Astrocyte of the hippocampus (primary cell): ENCODE measurements around the gene EVC.
"Not testable (repeated sequence)": the region's sequence is repeated elsewhere in the genome, so short reads cannot be mapped to it uniquely, and the experiment has no call there.

Experiments used
- DNase-seq: peaks from one replicate; pipeline ENCODE4 v3.0.0; 2011; ENCODE audit warnings: low read depth, low spot score

EVC gene

DNA sequence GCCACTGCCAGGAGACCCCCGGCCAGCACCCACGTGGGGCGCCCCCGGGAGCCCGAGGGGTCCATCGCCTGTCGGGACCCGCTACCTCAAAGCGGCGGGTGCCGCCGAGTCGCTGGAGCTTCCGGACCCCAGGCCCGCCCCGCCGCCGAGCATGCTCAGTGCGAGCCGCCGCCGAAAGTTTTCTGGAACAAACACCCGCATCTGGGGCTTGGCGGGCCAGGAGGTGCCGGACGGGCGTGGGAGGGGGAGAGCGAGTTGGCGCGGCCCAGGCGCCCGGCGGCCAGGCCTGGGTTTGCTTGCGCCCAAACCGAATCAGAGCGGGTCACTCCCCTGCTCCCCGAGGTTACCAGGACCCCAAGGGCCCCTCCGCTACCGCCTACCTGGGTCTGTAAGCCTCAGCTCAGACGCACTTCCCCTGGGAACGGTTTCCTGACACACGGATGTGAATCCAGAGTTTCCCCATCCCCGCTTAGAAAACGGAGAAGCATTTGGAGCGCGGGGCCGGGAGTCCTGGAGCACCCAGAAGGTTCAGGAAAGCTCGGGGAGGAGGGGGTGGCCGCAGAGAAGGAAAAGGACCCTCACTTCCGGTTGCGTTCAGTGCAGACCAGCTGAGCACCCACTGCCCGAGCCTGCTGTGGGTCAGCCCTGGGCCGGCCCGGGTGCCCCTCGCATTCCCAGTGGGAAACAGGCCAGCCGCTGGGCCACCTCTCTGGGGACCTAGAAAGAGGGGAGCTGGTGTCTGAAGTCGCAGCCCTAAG lies 2.4 kb upstream of the EVC start, which contains the start of gene EVC2:
TSS of gene EVC2 (minus strand) at position 111 of the 758 bp plus-strand sequence. CDS start at position 65, 46 bp downstream.
- peak; percentile 80 for DNase-seq

DNA sequence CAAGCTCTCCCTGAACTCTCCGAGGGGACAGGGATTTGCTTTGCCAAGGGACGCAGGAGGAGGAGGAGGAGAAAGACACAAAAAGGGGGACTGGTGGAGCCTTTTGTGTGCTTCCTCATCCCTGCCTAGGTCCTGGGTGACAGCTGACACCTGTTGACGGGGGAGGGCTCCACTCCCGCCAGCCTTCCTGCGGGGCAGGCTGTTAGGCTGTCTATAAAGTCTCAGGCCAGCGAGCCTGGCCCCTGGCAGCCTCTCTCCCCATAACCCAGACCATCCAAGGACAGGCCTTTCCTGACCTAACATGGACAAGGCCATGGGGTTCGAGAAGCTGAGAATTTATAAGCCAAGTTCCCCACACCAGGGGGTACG lies 1.8 kb upstream of the EVC start:
- peak; percentile 14 for DNase-seq

DNA sequence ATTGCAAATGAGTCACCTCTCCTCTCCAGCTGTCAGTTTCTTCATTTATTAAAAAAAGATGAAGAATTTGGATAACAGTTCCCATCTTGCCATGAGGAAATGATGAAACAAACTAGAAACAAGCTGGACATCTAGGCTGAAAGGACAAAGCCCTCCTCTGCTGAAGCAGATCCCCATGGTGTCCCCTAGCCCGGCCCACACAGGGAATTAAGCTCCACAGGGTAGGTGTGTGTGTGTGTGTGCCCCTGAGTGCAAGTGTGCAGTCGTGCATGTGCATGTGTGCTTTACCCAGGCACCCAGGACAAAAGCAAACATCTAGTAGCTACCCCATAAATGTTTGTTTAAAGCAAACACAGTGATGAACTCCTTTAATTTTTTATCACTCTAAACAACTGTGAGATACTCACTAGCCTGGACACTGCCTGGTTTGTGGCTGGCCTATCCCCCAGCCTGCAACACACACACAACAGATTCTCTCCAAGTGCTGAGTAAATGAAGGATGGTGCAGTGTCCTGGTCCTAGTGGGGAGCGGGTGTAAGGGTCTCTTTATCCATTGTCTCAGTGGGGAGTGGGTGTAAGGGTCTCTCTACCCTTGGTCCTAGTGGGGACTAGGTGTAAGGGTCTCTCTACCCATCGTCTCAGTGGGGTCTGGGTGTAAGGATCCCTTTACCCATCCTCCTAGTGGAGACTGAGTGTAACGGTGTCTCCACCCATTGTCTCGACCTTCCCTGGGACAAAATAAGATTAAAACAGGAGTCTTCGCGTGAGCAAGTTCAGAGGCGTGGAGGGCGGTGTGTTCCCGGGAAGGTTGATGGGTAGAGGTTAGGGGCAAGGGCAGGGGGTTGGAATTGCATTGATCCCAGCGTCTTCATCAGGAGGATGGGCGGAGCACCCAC lies 688 bp upstream of the EVC start:
- DNase-seq = peak; percentile 45

DNA sequence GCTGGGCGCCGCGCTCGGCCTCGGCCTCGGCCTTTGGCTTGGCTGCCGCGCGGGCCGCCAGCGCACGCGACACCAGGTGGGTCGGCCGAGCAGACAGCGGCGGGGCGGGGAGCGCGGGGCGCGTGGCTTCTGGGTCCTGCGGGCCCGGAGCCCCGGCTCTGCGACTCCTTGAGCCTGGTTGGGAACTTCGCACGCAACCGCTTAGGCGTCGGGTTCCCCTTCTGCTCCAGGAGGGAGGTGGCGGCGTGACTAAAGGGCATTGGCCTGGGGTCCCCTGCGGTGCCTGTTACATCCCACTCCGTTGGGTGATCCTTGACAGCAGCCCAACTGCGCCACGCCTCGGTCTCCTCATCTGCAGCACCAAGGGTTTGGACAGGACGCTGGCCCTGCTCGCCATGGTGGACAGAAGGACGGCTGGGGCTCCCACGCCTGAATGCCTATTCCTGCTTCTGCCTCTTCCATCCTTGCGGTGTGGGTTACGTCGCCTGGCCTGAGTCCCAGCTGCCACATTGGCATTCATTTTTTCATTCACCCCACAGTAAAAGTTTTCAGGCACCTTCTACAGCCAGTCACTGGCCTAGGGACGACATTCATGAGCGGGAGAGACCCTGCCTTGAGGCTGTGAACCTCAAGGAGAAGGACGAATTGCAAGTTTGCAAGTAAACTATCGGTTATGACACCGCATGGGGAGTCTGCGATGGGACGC lies 631 bp downstream of the EVC start:
- peak; percentile 77 for DNase-seq

DNA sequence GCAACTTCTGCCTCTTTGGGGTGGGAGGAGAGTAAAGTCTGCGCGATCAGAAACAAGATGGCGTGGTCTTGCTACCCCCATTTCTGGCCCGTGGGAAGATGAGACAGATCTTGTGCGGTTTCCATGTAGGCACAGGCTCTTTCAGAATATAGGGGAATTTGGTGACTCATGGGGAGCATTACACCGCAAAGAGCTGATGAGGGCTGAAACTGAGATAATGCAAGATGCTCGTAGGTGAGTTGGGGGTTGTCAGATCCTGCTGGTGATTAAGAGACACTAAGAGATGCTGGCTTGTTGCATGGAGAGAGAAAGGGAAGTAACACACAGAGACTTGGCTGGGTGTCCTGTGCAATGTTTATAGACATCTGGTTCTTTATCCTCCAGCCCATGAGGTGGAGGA lies 1.5 kb downstream of the EVC start:
- peak; percentile 69 for DNase-seq

DNA sequence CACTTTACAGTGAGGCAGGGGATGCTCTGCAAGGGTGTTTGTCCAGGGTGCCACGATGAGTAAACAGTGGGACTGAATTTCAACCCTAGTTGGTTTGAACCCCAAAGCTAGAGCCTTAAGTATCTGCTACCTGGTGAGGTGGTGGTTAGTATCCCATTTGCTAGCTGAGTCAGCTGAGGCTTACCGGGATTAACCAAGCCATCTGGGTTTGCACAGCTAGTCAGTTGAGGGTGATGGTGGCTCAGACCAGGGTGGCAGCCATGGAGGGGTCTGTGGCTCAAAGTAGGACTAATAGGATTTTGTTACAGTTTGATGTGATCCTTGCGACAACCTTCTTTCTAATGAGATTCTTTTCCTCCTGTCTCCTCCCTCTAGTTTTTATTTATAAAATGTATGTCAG lies 1.9 kb downstream of the EVC start:
- DNase-seq = no peak

DNA sequence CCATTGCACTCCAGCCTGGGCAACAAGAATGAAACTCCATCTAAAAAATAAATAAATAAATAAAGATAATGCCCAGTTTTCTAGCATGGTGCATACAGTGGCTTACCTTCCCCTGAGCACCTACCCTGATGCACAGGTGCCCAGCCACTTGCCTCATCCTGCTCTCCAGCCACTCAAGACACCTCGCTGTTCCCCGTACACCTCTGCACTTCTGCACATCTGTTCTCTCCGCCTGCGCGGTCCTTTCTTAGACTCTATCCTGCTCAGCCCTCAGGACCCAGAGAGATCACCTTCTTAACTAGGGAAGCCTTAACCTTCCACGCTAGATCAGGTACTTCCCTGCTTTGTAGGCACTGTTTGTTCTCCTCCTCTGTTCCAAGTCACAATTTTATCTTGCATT lies 2.9 kb downstream of the EVC start:
- no peak for DNase-seq

DNA sequence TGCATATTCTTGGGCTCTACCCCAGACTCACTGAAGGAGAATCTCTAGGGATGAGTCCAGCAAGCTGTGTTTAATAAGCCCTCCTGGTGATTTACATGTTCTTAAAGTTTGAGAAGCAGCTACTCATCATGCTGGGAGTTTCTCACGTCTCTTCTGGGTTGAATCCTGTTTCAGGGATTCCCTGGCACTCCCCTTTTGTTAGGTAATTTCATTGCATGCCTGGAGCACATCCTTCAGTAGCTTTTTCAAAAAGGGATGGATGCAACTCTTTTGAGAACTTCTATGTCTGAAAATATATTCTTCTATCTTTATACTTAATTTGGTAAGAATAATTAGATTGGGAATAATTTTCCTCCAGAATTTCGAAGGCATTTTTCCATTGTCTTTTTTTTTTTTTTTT lies 4.4 kb downstream of the EVC start:
- no peak for DNase-seq

DNA sequence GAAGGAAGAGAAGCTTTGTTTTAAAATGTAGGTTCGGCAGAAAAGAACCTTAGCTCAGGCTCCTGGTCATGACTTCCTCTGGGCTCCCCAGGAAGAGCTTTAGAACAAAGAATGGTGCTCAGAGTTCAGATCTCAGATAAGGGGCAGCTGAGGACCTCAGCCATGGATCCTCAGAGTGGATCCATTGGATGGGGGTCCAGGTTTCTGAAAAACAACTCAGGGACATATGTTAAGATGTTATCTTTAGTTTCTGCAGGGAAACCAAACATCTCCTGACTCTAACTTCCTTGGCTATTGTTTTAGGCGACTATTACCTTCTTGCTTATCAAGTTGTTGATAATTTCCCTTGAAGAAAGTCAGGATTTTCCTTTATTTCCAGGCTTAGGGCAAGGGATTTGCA lies 5.4 kb downstream of the EVC start:
- no peak for DNase-seq

DNA sequence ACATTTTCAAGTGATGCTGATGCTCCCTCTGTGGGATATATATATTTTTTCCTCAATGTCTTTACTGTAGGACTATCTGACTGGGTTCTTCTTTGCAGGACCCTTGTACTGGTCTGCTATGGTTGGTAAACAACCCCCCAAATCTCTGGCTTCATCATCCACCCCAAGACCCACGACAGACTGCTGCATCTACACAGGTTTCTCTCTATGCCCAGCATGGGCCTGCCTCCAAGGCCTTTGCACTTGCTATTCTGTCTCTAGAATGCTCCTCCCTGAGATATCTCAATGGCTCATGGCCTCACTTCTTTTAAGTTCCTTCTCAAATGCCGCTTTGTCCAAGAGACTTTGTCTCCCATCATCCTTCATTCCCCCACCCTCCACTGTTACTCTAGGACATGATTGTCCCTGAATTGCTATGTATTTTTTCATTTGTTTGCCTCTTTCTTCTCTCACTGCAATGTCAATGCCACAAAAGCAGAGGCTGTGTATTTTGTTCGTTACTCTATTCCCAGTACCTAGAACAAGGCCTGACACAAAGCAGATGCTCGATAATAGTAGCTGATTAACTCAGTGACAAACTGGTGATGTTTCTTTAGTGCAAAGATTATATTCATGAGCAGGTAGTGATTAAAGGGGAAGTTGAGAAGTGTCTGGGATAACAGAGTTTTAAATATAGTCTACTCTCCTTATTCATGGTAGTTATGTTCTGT lies 6.6 kb downstream of the EVC start:
- no peak for DNase-seq

DNA sequence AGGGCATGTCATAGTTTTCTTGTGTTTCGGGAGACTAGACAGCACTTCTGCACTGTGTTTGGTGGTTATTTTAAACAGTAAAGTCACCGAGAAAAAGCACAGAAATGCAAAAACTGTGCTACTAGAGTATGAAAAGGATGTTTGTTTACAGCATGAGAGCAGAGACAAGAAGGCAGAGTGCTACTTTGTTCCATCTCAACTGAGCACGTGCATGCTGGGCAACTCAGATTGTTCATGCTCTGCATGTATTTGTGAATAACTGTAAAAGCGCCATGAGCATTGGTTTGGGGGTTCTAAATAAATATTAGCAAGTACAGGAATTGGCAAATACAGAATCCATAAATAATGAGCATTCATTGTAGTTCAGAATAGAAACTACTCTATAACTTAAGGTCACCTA lies 7.4 kb downstream of the EVC start:
- no peak for DNase-seq

DNA sequence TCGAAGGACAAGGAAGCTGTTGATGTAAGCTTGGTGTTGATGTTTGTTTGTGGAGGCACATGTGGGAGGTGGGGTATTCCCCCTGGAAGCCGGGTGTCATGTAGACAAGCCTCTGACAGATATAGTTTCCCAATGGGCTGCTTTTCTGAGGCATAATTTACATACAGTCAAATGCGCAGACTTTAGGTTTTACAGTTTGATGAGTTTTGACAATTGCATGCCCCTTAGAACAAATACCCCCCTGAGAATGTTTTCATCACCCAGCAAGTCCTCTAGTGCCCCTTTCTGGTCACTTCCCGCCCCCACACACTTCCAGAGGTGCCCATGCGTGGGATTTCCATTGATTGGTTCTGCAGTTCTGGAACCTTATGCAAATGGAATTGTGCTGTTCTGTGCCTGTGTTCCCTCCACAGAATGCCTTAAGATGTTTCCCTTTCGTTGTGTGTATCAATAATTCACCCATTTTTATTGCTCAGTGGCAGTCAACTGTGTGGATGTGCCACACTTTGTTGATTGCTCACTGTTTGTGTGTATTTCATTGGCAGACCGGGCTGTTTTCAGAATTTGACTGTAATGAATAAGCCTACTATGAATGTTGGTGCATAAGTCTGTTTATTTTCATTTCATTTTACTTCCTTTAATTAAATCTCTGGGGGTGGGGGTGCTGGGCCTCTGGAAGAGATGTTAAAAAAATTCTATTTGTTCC lies 8.5 kb downstream of the EVC start:
- DNase-seq = no peak

DNA sequence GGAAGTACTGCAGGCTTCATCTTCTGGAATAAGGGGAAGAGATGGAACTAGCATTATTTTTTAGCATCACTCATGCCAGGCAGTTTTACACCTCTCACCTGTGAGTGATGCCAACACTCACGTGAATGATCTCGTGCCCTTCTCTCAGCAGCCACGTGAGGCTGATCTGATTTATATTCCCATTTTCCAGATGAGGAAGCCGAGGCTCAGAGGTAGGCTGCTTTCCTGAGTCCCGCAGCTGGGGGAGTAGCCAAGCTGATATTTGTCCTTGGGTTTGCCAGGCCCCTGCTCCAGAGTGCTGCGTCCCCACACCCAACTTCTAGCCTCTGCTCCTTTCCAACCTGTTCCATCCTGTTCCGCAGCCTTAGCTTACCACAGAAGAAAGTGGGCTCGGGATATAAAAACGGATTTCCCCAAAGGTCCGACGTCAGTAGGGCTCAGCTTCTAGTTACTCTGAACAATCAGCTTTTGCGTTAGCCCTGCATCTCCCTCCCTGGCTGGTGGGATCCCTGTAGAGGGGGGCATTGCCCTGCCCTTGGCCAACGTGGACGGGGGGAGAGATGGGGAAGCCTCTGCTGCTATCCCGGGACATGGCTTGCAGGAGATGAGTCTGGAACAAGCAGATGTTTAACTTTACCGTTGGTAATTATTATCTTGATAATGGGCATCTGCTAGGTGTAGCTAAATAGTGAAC lies 9.3 kb downstream of the EVC start:
- no peak for DNase-seq

DNA sequence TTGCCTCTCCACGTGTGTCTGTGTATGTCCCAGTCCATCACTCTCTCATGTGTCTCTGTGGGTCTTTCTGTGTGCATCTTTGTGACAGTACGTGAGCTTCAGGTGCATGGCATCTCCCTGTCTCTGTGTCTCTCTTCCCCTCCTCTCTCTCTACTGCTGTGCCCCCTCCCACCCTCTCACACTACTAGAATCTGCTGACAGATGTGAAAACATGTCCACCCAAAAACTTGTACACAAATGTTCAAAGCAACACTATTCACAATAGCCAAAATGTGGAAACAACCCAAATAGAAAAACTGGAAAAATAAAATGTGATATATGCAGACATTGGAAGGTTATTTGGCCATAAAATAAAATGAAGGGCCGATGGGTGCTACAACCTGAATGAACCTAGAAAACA lies 10.0 kb downstream of the EVC start:
- DNase-seq = no peak

DNA sequence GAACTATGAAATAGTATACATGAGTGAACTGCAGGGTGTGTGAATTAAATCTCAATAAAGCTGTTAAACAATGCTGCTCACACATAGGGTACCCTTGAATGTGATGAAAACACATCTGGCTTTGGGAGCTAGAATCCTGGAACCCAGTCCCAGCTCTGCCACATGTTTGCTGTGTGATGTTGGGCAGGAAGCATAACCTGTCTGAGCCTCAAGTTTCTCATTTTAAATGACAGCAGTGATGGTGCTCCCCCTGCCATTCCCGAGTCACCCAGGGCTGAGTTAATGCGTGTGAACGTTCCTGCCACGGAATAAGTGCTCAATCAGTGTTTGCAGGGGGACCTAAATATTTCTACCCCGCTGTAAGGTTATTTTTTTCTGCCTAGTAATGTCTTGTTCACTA lies 10.9 kb downstream of the EVC start:
- DNase-seq = no peak

DNA sequence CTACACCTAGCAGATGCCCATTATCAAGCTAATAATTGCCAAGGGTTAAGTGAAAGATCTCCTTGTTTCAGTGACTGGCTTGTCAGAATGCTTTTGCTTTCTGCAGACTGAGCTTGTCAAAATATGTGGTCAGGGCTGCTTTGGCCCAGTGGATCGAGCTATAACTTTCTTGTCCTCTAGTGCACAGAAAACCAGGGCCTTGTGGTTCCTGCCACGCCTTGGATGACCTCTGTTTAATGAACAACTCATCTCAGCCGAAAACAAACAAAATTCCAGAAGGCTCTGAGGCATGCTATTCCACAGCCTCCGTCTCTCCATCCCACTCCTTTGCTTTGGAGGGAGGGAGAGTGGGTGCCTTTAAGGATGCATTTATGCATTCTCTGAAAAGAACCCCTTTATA lies 11.3 kb downstream of the EVC start:
- DNase-seq = peak; percentile 66

DNA sequence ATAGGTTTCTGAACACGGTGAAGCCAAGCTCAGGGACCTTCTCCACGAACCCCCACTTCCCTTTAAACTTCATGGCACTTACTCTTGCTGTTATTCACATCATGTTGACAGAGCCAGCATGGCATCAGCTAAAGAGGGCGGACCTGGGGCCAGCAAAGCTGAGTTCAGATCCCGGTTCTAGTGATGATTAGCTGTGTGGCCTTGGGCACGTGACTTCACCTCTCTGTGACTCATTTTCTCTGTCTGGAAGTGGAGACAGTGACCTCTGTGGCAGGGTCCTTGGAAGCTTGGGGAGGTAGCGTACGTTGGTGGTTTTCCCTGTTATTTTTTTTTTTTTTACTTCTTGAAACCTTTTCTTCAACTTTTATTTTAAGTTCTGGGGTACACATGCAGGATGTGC lies 13.4 kb downstream of the EVC start:
- no peak for DNase-seq

DNA sequence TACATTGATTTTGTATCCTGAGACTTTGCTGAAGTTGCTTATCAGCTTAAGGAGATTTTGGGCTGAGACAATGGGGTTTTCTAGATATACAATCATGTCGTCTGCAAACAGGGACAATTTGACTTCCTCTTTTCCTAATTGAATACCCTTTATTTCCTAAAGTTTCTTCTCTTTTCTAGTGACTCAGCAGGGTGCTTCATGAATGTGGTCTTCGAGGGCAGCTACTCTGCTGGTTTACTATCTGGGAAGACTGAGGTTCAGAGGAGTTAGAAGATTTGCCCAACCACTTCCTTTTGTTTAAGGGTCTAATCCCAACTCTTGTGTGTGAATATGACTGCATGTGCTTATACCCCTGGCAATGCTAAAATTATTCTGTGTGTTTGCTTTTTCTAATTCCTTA lies 17.4 kb downstream of the EVC start:
- not testable (repeated sequence) for DNase-seq

DNA sequence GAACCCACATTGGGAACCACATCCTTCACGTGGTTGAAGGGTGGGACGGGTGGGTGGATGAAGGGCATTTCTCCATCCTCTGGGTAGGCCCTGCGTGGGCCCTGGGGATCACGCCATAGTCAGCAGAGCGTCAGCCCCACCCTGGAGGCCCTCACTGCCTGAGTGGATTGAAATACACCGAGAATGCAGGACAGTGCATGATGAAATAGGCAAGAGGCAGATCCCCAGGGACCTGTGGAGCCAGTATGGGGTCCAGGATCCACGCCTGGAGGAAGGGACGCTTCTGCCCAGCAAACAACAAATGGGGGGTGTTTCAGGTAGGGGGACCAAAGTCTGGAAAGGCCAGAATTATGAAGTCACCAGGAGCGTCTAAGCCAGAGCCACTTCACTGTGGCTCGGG lies 19.4 kb downstream of the EVC start:
- DNase-seq = no peak
